GM19324 (cell line): ENCODE measurements around the gene CHMP1A.

Source experiments
- ATAC-seq: cut with Tn5 transposase; IDR thresholded peaks from one replicate; pipeline ENCODE4 v1.9.1; 2021; ENCODE audit warnings: mild to moderate bottlenecking, moderate library complexity; ENCODE audit not compliant: unreplicated experiment, low FRiP score

The CHMP1A gene

DNA sequence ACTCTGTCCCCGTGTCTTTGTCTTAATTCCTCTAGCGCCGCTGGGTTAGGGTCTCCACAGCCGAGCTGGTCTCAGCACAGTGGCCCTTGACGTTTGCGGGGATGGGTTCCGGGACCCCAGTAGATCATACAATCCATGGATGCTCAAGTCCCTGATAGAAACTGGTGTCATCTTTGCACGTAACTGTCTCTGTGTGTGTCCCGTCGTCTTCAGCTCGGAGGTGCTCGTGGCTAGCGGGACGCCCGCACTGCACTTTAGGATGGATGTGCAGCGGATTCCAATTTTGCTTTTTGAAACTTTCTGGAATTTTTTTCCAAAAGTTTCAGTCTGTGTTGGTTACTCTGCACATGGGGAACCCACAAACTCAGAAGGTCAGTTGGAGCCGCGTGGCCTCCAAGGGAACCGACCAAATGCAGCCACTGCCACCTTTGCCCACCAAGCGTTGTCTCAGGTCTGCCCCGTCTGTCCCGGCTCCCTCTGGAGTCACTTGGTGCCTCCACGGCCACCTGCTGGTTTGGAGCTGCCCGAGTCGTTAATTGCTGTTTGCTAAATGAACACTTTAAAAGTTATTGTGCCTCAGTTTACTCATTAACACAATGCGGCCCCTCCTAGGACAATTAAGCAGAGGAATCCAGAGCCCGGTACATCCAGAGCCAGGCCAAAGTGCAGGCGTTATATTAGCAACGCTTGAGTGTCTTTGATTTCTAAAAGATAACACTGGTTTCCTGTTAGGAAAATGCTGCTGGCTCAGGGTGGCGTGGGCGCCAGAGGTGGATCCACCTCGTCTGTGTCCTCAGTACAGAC is 49.4 kb downstream of the CHMP1A start:
- ATAC-seq, result no peak

DNA sequence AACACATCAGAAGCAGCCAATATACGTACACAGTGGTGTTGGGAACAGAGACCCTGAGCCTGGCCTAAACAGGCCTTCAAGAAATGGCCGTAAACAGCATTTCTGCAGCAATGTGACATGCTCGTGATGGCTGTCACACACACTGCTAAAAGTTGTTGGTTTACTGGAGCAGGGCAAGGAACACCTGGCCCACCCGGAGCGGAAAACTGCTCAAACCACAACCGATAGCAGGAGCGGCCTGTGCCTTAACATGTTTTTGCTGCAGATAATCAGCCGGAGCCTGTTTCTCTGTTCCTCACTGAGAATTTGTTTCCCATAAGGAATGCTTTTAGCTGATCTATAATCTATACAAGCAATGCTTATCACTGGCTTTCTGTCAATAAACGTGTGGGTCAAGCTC is 50.1 kb downstream of the CHMP1A start:
- ATAC-seq, result no peak

DNA sequence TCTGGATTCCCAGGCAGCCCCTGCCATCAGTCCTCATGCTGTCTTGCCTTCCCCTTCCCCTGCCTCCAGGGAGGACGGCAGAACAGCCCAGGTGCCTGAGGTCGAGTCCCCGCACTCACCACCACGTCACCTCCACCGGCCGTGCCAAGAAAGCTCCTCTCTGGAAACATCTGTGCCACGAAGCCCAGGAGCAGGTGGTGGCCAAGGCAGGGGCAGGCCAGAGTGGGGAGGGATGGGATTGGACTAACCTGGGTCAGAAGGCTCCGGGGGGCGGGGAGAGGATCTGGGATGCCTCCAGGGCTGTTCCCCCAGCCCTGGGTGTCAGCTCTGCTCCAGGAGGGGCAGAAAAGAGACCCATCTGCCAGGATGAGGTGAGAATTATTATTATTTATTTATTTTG is 51.5 kb downstream of the CHMP1A start:
- no peak for ATAC-seq

DNA sequence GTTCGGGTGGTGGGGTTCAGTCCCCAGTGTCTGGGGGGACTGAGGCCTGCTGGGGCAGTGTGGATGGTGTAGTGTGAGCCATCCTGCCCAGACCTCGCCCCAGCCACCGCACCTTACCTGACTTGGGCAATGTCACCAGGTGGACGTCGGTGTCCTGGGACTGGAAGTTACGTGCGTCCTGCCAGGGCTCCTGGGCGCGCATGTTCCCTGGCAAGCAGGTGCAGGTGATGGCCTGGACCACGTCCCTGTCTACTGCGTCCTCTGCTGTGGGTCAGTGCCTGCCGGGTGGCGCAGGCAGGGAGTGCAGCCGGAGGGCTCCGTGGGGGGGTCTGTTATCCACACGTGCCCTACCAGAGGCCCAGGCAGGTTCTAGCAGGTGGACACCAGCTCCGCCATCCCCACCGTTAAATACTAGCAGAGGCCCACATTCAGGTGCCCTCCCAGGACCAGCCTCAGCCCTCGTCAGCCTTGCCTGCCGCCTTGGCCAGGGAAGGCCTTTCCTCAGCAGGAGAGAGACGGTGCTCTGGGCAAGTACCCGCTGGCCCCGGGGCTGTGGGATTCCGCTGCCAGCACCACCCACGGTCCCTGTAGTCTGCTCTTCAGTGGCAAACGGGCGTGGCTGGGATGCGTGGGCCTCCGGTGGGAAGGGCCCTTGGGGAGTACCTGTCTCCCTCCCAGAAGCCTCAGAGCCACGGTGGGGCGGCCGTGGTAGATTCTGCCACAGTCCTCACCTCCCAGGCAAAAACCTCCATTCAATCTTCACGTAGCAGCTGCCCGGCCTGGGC is 52.1 kb downstream of the CHMP1A start:
- no peak for ATAC-seq

DNA sequence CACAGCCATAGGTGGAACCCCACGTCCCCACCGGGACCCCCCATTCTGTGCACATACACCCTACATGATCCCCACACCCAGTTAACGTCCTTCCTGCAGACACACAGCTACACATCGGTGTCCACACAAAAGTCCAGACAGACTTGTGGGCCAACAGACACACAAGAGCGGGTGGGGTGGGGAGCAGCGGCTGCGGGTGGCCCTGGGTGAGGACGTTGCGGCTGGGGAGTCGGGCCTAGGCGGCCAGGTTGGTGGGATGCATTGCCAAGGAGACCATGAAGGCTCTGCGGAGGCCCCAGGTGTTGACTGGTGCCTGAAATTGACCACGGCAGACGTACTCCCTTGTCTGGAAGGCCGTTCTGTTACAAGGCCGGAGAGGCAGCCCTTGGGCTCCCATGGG is 52.7 kb downstream of the CHMP1A start:
- ATAC-seq, result no peak

DNA sequence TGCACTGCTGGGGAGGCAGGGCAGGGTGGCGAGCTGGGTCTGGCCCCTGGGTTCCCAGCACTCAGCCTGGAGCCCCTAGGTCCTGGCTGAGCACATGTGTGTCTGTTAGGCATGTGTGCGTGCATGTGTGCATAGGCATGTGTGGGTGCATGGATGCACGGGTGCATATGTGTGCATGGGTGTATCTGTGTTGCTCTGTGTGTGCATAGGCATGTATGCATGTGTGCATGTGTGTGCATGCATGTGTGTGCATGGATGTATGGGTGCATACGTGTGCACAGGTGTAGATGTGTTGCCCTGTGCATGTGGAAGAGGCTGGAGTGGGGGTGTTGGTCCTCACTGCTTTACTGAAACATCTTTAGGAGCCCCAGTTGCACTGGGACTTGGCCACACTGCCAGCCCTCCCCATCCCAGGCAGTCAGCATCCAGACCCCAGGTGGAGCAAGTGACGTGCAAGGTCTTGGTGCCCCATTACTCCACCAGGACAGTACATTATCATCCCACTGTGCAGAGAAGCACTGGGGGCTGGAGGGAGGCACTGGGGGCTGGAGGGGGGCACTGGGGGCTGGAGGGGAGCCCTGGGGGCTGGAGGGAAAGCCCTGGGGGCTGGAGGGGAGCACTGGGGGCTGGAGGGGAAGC is 54.4 kb downstream of the CHMP1A start:
- no peak for ATAC-seq

DNA sequence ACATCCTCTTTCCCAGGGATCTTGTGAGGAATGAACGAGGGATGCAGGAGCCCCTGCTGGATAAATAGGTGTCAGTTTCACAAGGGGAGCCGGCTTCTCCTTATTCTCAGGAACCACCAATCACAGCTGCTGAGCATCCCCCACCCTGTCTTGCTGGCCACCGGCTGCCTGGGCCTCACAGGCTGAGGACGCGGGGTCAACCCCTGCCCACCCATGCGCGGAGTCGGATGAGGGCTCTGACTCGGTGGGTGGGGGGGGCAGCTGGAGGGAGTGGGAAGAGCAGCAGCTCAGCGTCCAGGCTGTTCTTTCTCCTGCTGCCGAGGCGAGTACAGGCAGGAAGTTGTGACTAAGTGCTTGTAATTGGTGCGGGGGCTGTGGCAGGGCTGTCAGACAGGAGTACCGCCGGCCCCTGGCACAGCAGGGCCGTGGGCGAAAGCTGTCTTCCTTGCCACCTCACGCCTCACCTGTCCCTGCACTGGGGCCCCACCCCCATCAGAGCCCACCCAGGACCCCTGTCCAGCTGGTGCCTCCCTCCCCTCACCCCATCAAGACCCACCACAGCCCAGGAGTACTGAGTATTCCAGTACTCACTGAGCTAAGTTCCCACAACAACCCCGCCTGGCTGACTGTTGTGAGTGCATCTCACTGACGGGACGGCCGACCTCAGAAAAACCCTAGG is 55.1 kb downstream of the CHMP1A start:
- ATAC-seq, result no peak

DNA sequence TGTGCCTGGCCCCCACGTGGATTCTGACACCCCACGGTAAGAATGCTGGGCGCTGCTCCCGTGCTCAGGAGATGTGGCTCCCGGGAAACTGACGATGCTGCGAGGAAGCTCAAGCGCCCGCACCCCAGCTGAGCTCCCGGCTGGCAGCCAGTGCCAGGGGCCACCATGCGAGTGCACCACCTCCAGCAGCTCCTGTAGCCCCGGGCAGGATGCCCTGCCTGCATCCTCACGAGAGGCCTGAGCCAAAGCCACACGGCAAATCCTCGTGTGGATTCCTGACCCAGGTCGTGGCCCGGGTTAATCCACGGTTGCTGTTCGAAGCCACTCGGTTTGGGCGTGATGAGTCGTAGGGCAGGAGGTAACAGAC is 55.6 kb downstream of the CHMP1A start:
- no peak for ATAC-seq

DNA sequence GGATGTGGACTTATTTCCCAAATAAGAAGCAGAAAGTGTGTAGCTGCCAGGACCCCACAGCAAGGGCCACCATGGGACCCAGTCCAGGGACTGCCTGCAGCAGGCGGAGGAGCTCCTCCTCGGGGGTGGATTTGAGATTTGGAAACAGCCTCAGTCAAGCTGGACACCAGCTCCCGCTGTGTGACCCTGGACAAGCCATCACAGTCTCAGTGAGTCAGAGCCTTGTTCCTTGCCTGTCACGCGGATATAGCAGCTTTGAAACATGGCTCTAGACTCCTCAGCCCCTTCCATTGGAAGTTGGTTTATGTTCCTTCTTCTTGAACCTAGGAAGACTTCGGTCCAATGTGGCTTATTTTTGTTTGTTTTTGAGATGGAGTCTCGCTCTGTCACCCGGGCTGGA is 56.6 kb downstream of the CHMP1A start:
- no peak for ATAC-seq

DNA sequence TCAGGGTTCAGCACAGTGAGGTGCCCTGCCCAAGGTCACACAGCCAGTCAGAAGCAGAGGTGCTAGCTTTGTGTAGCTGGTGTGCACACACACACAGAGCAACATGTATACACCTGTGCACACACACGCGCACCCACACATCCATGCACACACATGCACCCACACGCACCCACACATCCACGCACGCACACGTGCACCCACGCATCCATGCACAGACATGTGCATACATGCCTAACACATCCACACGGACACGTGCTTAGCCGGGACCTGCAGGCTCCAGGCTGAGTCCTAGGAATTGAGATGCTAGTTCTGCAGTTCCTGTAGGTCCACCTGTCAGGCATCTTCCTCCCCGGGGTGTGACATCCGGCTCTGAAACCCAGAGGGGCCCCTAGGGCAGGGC is 57.1 kb downstream of the CHMP1A start:
- no peak for ATAC-seq

DNA sequence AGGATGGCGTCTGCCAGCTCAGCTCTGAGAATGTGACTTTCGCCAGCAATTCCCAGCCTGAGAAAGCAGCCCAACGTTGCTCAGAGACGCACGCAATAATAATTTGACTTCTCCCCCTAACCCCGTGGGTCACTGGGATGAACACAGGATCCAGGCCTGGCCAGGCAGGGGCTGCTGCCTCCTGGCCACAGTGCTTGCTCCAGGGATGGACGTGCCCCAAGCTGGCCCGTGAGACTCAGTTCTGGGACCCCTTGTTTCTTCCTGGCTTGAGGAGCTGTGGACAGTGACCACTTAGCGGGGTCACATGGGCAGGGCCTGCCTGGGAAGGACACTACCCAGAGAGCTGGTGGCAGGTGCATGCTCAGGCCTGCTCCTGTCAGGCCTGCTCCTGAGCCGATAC is 57.6 kb downstream of the CHMP1A start:
- ATAC-seq, result no peak

DNA sequence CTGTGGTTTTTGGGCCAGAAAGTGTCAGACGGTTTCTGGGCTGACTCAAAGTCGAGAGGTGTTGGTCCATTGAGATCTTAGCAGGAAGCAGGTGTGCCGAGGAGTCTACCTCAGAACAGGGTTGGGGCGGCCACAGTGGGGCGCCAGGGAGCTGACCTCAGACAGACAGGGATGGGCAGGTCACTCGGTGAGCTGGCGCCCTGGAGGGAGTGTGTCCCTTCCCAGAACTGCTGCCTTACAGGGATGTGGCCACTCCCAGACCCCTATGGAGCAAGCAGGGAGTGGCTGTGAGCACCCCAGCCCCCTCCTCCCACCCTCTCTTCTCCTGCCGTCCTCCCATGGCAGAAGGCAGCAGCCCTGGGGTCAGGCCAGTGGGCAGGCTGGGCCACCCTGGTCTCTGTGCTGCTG is 58.1 kb downstream of the CHMP1A start:
- ATAC-seq, result no peak

DNA sequence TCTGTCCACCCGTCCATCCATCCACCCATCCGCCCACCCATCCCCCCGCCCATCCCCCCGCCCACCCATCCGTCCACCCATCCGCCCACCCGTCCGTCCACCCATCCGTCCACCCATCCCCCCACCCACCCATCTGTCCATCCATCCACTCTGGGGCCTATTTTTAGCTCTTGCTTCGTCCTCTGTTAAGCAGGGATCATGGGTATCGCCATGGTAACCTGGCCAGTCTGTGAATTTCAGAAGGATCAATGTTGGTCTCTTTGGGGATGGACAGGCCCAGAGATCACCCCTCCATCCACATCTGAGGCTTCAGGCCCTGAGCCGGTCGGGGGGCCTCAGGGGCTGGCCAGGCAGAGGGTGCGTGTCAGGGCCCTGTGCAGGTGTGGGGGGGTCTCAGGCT is 59.3 kb downstream of the CHMP1A start:
- no peak for ATAC-seq

DNA sequence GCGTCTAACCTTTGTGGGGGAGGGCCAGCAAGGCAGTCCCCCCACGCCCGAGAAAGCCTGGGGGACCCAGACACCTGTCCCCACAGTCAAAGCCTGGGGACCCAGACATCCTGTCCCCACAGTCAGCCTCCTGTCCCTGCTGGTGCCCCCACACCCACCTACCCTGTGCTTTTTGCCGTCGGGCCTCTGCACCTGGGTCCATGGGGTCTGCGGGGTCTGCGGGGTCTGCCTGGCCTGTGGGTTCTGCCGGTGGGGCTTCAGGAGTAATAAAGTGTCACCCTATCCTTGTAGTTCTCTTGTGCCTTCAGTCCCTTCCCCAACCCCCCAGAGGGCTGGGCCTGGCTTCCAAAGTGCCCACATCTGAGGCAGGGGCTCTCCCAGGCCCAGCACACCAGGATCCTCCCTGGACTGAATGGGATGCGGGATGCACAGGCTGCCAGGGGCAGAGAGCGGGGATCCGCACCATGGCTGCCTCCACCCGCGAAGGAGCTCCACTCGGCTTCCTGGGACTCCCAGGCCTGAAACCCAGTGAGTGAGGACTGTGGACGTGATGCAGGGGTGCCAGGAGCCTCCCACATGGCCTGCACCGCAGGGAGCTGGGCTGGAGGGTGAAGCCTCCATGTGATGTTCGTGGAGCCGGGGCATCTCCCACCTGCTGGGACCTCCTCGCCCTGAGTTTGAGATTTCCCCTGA is 60.4 kb downstream of the CHMP1A start:
- no peak for ATAC-seq

DNA sequence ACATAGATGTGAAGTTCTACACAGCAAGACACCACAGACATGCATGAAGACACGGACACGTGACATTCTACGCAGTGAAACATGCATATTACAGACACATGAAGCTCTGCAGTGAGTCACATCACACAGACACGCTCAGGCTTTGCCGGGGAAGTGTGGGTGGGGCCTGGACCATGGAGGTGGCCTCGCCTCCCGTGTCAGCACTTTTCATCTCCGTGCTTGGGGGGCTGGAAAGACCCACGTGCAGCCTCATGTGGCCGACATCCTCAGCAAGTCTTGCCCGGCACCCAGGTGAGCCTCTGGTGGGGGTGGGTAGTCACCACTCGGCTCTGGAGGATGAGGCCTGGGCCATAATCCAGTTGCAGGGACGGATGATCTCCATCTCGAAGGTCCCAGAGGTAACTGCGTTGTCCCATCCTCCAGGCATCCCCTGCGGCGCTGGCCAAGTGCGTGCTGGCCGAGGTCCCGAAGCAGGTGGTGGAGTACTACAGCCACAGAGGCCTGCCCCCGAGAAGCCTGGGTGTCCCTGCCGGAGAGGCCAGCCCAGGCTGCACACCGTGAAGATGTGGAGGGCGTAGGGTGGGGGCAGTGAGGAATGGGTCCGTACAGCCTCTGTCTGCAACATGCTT is 61.3 kb downstream of the CHMP1A start:
- ATAC-seq, result no peak

DNA sequence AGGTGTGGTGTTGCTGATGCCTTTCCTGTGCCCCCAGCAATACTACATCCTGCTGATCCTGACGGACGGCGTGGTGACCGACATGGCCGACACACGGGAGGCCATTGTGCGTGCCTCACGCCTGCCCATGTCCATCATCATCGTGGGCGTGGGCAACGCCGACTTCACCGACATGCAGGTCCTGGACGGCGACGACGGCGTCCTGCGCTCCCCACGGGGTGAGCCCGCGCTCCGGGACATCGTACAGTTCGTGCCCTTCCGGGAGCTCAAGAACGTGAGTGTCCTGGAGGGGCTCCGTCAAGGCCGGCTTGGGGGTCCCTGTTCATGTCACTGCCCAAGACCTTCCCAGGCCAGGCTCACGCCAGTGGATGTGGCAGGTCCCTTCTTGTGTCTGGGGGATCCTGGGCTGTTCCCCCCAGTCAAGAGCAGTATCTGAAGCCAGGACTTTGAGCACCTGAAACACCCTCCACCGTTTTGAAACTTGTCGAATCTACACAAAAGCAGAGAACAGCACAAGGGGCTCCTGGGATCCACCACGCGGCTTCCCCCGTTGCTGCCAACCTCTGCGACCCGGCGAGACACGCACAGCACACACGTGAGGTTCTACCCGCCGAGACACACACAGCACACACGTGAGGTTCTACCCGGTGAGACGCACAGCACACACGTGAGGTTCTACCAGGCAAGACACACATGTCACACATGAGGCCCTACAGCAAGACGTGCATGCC is 62.0 kb downstream of the CHMP1A start:
- no peak for ATAC-seq
